SH-SY5Y (cell line): ENCODE results near the gene KRTAP9-7.

Source experiments
- GATA2 ChIP-seq: IDR thresholded peaks from 2 replicates; pipeline ENCODE4 v1.6.1; 2011; ENCODE audit warnings: mild to moderate bottlenecking, low read depth, low read length
- GATA3 ChIP-seq: IDR thresholded peaks from 2 replicates; pipeline ENCODE4 v1.6.1; 2011; ENCODE audit warnings: low read depth, mild to moderate bottlenecking, low read length, moderate library complexity

The KRTAP9-7 gene

GRCh38 chr17:41304091-41304490 lies 28.6 kb downstream of the KRTAP9-7 start:
- no peak for TF ChIP-seq GATA3
- TF ChIP-seq GATA2: no peak

DNA sequence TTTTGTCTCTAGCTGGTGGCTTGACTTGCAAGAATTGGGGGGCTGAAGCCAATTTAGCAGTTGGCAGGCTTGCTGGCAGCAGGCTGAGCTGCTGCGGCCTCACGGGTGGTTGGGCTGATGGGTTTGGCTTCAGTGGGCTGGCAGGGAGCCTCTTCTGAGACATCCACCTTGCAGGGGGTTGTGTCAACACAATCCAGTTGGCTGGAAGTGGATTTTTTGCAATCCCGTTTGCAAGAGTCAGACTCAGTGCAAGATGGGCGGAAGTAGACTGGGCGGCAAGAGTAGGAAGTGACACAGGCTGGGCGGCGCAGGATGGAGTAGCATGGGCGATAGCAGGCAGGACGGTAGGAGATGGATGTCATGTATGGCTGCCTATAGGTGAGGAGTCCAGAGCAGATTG lies 32.1 kb downstream of the KRTAP9-7 start:
- TF ChIP-seq GATA3: no peak
- no peak for TF ChIP-seq GATA2

DNA sequence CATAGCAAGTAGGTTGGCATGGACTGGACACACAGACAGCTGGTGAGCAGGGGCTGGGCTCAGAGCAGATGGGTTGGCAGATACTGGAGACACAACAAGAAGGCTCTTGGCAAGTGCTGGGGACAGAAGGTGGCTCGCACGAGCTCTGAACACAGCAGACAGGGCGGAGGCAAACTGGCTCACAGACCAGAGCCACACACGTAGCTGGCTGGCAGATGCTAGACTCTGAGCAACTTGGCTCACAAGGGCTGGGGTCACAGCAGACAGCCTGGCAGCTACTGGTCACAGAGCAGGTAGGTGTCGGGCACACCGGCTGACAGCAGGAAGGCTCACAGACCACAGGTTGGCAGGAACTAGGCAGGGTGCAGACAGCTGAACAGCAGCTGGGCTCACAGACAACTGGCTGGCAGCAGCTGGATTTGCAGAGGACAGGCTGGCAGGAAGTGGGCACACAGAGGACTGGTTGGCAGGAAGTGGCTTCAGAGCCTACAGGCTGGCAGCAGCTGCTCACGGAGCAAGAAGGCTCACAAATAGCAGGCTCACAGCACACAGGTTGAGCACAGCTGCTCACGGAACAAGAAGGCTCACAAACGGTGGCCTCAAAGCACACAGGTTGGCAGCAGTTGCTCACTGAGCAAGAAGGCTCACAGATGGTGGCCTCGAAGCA lies 32.9 kb downstream of the KRTAP9-7 start:
- TF ChIP-seq GATA3: no peak
- TF ChIP-seq GATA2: no peak

- TF ChIP-seq GATA2: no peak
Observed at GRCh38 chr17:41308918-41309359, 33.4 kb downstream of the KRTAP9-7 start, which contains the start of gene KRTAP16-1. KRTAP16-1 (minus strand) TSS chr17:41309309; CDS start chr17:41309253, 56 bp downstream.

DNA sequence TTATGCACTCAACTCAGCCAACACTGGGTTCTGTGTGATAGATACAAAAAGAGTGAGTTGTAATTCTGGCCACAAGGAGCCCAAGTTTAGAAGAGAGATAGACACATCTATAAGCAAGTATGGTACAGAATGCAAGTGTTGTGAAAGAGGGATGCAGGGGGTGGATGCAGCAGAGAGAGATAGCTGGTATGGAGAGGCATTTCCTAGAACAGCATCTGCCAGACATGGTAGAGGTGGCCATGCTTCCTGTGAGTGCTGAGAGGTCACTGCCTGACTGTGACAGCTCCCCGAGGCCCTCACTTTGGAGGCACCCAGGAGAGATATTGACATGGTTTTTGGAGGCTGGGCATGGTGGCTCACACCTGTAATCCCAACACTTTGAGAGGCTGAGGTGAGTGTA lies 35.6 kb downstream of the KRTAP9-7 start:
- no peak for TF ChIP-seq GATA2
- no peak for TF ChIP-seq GATA3

DNA sequence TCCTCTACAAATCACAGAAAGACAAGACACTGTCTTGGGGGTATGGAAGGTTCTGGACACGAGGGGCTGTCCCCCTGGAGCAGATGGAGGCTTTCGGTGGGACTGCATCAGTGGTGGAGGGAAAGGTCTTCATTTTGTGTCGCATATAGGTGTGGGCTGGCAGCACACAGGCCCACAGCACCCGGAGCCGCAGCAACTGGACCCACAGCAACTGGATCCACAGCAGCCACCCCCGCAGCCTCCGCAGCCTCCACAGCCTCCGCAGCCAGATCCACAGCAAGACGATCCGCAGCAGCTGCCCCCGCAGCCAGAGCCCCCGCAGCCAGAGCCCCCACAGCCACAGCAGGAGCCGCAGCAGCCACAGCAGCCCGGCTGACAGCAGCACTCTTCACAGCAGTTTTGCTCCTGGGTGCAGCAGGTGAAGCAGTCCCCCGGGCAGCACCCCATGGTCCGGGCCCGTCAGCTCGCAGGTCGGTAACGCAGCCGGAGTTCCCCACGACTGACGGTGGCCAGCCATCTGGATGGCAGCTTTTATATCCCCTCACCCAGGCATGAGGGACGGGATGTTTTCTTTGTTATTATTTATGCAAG lies 39.8 kb downstream of the KRTAP9-7 start, which contains the start of gene KRTAP17-1:
Gene KRTAP17-1, minus strand, starts transcription at position 507 of the 591 bp plus-strand sequence. Its CDS starts 60 bp downstream, at position 447.
- TF ChIP-seq GATA2 (no peak), GATA3 (no peak)

GRCh38 chr17:41315814-41316445 lies 40.4 kb downstream of the KRTAP9-7 start:
- no peak for TF ChIP-seq GATA2
- TF ChIP-seq GATA3: no peak

DNA sequence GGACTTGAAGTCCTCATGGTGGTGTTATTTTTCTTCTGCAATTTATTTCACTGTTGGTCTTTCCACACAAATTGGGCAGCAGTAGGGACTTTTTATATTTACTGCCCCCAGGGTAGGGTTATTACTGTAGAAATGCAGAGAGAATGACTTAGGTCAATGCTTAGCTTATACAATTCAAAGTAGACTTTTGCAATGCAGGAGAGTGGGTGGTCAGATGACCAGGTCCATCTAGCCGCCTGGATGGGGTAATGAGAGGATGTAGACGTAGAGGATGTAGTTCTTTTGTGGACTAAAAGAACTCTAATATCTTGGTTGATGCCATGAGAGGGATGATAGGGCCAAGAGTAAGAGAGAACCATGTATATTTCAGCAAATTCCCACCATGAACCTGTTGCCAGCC lies 42.7 kb downstream of the KRTAP9-7 start:
- TF ChIP-seq GATA3: no peak
- TF ChIP-seq GATA2: no peak

GRCh38 chr17:41322094-41322902 lies 46.8 kb downstream of the KRTAP9-7 start:
- no peak for TF ChIP-seq GATA3
- no peak for TF ChIP-seq GATA2

DNA sequence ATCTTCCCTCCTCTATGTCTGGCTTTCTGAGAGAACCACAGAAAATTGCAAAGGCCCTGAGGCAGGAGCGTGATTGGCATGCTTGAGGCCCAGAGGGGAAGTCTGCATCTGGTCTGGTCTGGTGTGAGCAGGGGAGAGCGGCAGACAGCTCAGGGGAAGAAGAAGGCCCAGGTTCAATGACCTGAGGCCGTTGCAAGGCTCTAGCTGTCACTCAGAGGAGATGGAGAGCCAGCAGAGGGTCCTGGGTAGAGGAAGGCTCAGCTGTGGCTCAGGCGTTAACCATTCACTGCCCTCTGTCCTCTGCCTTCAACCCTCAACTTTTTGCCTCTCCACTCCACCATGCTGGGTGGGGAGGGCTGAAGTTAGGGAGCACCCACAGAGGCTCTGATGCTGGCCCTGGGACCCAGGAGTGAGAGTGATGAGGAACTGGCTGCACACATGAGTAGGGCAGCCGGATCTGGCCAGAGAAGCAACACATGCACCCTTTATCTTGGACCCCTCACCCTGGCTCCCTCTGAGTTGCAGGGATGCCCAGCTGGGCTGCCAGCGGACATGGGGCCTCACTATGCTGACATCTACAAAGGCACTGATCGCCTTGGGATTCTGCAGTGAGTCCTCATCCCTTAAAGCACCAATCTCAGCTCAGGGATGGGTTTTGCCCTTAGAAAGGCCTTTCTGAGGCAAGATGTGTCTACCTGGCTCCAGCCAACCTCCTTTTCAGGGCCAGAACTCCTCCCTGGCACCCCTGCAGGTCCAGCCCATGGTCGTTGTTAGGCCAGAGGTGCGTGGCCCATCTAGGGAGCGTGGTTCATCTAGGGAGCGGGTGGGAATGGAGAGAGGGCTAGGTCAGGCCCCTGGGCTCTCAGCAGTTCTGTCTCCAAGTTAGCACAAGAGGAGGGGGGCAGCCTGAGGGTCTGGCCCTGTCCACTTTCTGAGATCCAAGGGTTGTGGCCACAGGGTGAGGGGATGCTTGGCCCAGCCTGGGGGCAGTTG lies 47.7 kb downstream of the KRTAP9-7 start:
- TF ChIP-seq GATA2 (no peak), GATA3 (no peak)

- TF ChIP-seq GATA3 (no peak), GATA2 (no peak)
Observed at GRCh38 chr17:41324180-41325075, 48.9 kb downstream of the KRTAP9-7 start.

DNA sequence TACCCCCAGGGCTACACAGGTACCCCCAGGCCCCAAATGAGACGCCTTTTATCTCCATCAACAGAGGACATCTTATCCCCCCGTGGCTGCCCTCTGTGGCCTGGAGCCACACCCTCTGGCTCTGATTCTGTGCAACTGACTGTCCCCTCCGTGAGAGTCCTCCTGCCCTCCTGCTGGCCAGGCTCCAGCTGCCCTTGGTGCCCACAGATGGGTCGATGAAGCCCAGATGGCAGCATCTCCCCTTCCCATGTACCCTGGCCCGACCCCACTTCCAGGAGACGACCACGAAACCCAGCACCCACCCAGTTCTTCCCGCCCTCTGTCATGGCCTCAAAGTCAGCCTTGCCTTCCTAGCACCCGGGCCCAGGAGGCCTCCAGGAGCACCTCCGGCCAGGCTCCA lies 49.6 kb downstream of the KRTAP9-7 start:
- no peak for TF ChIP-seq GATA3
- TF ChIP-seq GATA2: no peak

DNA sequence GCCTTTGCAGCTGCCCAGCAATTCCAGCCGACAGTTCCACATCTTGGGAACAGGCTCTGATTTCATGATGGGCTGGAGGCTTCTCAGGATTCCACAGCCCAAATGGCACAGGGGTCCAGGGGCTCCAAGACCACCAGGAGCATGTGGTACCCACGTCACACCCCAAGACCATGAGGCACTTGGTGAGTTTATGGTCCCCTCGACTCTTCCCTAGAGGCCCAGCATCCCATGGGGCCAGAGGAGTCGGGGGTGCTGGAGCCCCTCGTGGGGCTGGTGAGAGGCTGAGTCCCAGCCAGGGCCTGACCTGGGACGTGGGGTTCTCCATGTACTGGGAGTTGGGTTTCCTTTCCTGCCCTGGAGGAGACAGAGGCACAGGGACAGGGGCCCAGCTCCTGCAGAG lies 50.1 kb downstream of the KRTAP9-7 start:
- TF ChIP-seq GATA2: no peak
- TF ChIP-seq GATA3: no peak
